Smooth muscle cell (in vitro differentiated cells): Measurements from ENCODE around the gene PRR11. TPM values are rescaled to one million over a fixed set of nuclear protein-coding genes. Genes with fewer than 3 reads are reported as not detected.

Source experiments
- DNase-seq: peaks from one replicate; lab custom pipeline; 2025; ENCODE audit not compliant: unreplicated experiment; lab: John Stamatoyannopoulos, UW
- H2AFZ ChIP-seq: fragments of 200-600 bp; sonication (generic); 2 replicates; pipeline ENCODE4 v1.6.0; 2016; ENCODE audit warnings: antibody characterized with exemption, low read depth, mild to moderate bottlenecking
- H3F3A ChIP-seq: fragments of 200-600 bp; sonication (generic); 2 replicates; pipeline ENCODE4 v1.6.0; 2017; ENCODE audit warnings: antibody characterized with exemption, low read depth
- H3K27ac ChIP-seq: fragments of 200-600 bp; sonication (generic); 2 replicates; pipeline ENCODE4 v1.5.1; 2016; ENCODE audit warnings: low read depth, mild to moderate bottlenecking
- H3K27me3 ChIP-seq: fragments of 200-600 bp; sonication (generic); 2 replicates; pipeline ENCODE4 v1.6.1; 2016; ENCODE audit warnings: low read depth, mild to moderate bottlenecking
- H3K36me3 ChIP-seq: fragments of 200-600 bp; sonication (generic); 2 replicates; pipeline ENCODE4 v1.5.1; 2016; ENCODE audit warnings: low read depth
- H3K4me1 ChIP-seq: fragments of 200-600 bp; sonication (generic); 2 replicates; pipeline ENCODE4 v1.5.1; 2016; ENCODE audit warnings: low read depth
- H3K4me2 ChIP-seq: fragments of 200-600 bp; sonication (generic); 2 replicates; pipeline ENCODE4 v1.6.0; 2016; ENCODE audit warnings: mild to moderate bottlenecking
- H3K4me3 ChIP-seq: fragments of 200-600 bp; sonication (generic); 2 replicates; pipeline ENCODE4 v1.5.1; 2016; ENCODE audit warnings: mild to moderate bottlenecking
- H3K79me2 ChIP-seq: fragments of 200-600 bp; sonication (generic); 2 replicates; pipeline ENCODE4 v1.6.0; 2016; ENCODE audit warnings: low read depth, mild to moderate bottlenecking
- H3K9ac ChIP-seq: fragments of 200-600 bp; sonication (generic); 2 replicates; pipeline ENCODE4 v1.6.0; 2016; ENCODE audit warnings: low read depth
- H3K9me3 ChIP-seq: fragments of 200-600 bp; sonication (generic); replicated peaks from 2 replicates; pipeline ENCODE4 v1.5.1; 2016; ENCODE audit warnings: low read depth
- H4K20me1 ChIP-seq: fragments of 200-600 bp; sonication (generic); 2 replicates; pipeline ENCODE4 v1.6.0; 2016; ENCODE audit warnings: low read depth
- WGBS: methylation state at CpG from one replicate; pipeline ENCODE4 v1.1.7; 2016; ENCODE audit warnings: low lambda C conversion rate; 5-methylcytosine and 5-hydroxymethylcytosine counted together
- polyA plus RNA-seq: library from polyadenylated mRNA; unstranded; fragments of >200 nt; fragmentation: Nextera tagmentation; extraction: Ambion mirVana; gene quantifications from 2 replicates; pipeline ENCODE4 v1.2.1, GENCODE V29; 2016
- total RNA-seq: library from RNA; depleted of rRNA; stranded (reverse); fragments of >200 nt; gene quantifications from 2 replicates; pipeline ENCODE4 v1.2.3, GENCODE V29; 2014
- TF ChIP-seq, protein P1 (sequence below): fragments of 200-600 bp; sonication (generic); IDR thresholded peaks from 2 replicates; pipeline ENCODE4 v1.5.1; 2017; ENCODE audit warnings: borderline replicate concordance, mild to moderate bottlenecking, antibody characterized with exemption; ENCODE audit not compliant: insufficient read depth, poor library complexity, severe bottlenecking

The PRR11 gene
- total and polyA plus RNA-seq, 2 experiments from 2014 or later = 4.2 to 7.9 TPM

- no peak overlapping the region for H3K4me3 ChIP-seq
- WGBS = 98% methylated on average over 4 of the region's 4 CpGs
- TF ChIP-seq, protein P1, sequence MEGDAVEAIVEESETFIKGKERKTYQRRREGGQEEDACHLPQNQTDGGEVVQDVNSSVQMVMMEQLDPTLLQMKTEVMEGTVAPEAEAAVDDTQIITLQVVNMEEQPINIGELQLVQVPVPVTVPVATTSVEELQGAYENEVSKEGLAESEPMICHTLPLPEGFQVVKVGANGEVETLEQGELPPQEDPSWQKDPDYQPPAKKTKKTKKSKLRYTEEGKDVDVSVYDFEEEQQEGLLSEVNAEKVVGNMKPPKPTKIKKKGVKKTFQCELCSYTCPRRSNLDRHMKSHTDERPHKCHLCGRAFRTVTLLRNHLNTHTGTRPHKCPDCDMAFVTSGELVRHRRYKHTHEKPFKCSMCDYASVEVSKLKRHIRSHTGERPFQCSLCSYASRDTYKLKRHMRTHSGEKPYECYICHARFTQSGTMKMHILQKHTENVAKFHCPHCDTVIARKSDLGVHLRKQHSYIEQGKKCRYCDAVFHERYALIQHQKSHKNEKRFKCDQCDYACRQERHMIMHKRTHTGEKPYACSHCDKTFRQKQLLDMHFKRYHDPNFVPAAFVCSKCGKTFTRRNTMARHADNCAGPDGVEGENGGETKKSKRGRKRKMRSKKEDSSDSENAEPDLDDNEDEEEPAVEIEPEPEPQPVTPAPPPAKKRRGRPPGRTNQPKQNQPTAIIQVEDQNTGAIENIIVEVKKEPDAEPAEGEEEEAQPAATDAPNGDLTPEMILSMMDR = no peak
- H3K27ac ChIP-seq = no peak overlapping the region
- H3K9ac ChIP-seq = no peak overlapping the region
- H4K20me1 ChIP-seq = peaks cover 64% of the 10 kb centered on the region
- no peak overlapping the region for H3K4me2 ChIP-seq
- H3K36me3 ChIP-seq = no peaks in the 10 kb centered on the region
- H3K79me2 ChIP-seq = peaks cover 96% of the 10 kb centered on the region
- no peaks in the 10 kb centered on the region for H3K9me3 ChIP-seq
- no peak overlapping the region for H2AFZ ChIP-seq
- H3K4me1 ChIP-seq = no peaks in the 10 kb centered on the region
- H3K27me3 ChIP-seq = no peaks in the 10 kb centered on the region
- DNase-seq = no peak
- H3F3A ChIP-seq = no peaks in the 10 kb centered on the region
Observed at GRCh38 chr17:59139939-59140338, 15.6 kb upstream of the PRR11 start.

DNA sequence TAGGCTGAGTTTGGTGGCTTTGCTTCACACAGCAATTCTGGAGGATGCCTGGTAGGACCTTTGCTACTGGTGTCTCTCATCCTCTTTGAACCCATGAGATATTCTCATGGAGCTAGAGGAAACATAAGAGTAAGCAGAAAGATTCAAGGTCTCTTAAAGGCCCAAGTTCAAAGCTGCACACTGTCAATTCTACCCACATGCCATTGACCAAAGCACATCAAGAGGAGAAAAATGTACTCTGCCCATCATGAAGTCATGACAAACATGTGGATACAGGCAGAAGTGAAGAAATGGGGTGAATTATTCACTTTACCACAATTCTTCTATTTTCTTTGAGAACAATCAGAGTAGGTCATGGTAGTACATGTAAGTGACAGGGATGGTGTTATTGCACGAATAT is 13.7 kb upstream of the PRR11 start:
- TF ChIP-seq, protein P1 = no peak

DNA sequence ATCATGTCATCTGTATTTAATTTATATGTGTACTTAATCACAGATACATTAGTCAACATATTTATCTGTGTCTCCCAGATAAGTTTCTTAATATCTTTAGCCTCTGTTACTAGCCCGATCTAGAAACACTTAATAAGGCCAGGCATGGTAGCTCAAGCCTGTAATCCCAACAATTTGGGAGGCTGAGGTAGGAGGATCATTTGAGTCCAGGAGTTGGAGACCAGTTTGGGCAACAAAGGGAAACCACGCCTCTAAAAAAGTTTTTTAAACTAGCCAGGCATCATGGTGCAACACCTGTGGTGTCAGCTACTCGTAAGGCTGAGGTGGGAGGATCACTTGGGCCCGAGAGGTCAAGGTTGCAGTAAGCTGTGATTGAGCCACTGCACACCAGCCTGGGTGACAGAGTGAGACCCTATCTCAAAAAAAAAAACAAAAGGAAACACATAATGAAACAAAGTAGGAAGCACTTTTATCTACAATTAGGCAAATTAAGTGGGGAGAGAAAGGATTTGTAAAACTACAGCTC is 9.9 kb upstream of the PRR11 start:
- Histone ChIP-seq H3F3A (no peaks in the 10 kb centered on the region), H3K4me1 (no peaks in the 10 kb centered on the region), H3K79me2 (peaks cover 100% of the 10 kb centered on the region), H3K9ac (no peak overlapping the region), H3K4me3 (no peak overlapping the region), H3K27ac (no peak overlapping the region), H3K9me3 (no peaks in the 10 kb centered on the region), H3K36me3 (no peaks in the 10 kb centered on the region), H3K4me2 (no peak overlapping the region), H3K27me3 (no peaks in the 10 kb centered on the region), H2AFZ (no peak overlapping the region), H4K20me1 (peaks cover 46% of the 10 kb centered on the region)
- no peak for DNase-seq
- WGBS = 90% methylated on average over 4 of the region's 4 CpGs
- TF ChIP-seq, protein P1 = no peak

More for the DNA sequence above, 13.7 kb upstream of the PRR11 start:
- H3K36me3 ChIP-seq = no peaks in the 10 kb centered on the region
- H3K4me2 ChIP-seq = no peak overlapping the region
- H3K27me3 ChIP-seq = no peaks in the 10 kb centered on the region
- H3K9me3 ChIP-seq = no peaks in the 10 kb centered on the region
- H3K27ac ChIP-seq = no peak overlapping the region
- no peak overlapping the region for H3K4me3 ChIP-seq
- H3K4me1 ChIP-seq = no peaks in the 10 kb centered on the region
- no peak overlapping the region for H3K9ac ChIP-seq
- WGBS = 95% methylated on average over 1 of the region's 1 CpG
- peaks cover 98% of the 10 kb centered on the region for H3K79me2 ChIP-seq
- DNase-seq = no peak
- H2AFZ ChIP-seq = no peak overlapping the region
- no peaks in the 10 kb centered on the region for H3F3A ChIP-seq
- H4K20me1 ChIP-seq = peaks cover 56% of the 10 kb centered on the region

DNA sequence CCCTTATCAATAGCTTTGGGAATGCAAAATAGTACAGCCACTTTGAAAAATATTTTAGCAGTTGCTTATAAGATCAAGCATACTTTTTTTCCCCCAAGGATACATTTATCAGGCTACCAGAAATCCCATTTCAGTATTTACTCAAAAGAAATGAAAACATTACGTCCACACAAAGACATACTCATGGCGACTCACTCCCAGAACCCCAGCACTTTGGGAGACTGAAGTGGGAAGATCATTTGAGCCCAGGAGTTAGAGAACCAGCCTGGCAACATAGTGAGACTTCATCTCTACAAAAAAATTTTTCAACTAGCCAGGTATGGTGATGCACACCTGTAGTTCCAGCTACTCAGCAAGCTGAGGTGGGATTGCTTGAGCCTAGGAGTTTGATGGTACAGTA is 6.5 kb upstream of the PRR11 start:
- no peak overlapping the region for H2AFZ ChIP-seq
- H3K4me3 ChIP-seq = no peak overlapping the region
- no peaks in the 10 kb centered on the region for H3F3A ChIP-seq
- peak overlapping the region; percentile 3 for H3K4me2 ChIP-seq
- H3K36me3 ChIP-seq = no peaks in the 10 kb centered on the region
- no peaks in the 10 kb centered on the region for H3K9me3 ChIP-seq
- peaks cover 26% of the 10 kb centered on the region for H3K4me1 ChIP-seq
- H3K27me3 ChIP-seq = no peaks in the 10 kb centered on the region
- TF ChIP-seq, protein P1 = no peak
- no peak overlapping the region for H3K27ac ChIP-seq
- 55% methylated on average over 2 of the region's 2 CpGs for WGBS
- DNase-seq = no peak
- H3K79me2 ChIP-seq = peaks cover 100% of the 10 kb centered on the region
- peaks cover 28% of the 10 kb centered on the region for H4K20me1 ChIP-seq
- H3K9ac ChIP-seq = no peak overlapping the region
